Testis (tissue), 2 donors: Measurements from ENCODE around the gene CHN2.

ENCODE experiments used
- CTCF ChIP-seq, 3 experiments: fragments of 450-650 bp in 2 of 3; fragments of 200-600 bp in 1 of 3; sonication (generic) in 1 of 3; IDR thresholded peaks; one replicate each; pipeline ENCODE4 v1.5.1; 2016 to 2019; ENCODE audit warnings: antibody characterized with exemption in 3 of 3, mild to moderate bottlenecking in 2 of 3, moderate library complexity in 1 of 3
- POLR2A ChIP-seq: fragments of 450-650 bp; IDR thresholded peaks from one replicate; pipeline ENCODE4 v1.6.1; 2017; ENCODE audit warnings: antibody characterized with exemption, mild to moderate bottlenecking, moderate library complexity

GRCh38 chr7:29214816-29215215 is 20.2 kb downstream of the CHN2 start:
- TF ChIP-seq CTCF (IDR thresholded peaks at IDR 0.05) = no peak
- no peak for TF ChIP-seq POLR2A
